Ammon's horn (tissue), 1 donor: ENCODE measurements around the gene SMURF1.

ENCODE experiments used
- DNase-seq: peaks from one replicate; pipeline ENCODE4 v3.0.0-alpha.2; 2016; ENCODE audit warnings: low spot score

Gene SMURF1

DNA sequence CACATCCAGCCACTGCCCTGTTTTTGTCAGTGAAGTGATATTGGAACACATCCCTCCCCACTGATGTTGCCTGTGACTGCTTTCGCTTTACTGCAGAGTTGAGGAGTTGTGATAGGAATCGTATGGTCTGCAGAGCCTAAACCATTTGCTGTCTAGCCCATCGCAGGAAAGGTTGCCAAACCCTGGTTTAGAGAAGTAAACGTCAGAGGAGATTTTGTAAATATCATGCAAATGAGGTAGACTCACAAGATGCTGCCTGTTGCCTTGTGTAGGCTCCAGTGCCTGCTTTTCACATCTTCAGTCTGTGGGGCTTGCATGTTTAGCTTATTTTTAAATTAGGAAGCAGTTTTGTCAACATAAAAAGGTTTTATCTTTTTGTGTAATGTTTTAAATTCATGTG, 158.5 kb downstream of the SMURF1 start:
- no peak for DNase-seq

DNA sequence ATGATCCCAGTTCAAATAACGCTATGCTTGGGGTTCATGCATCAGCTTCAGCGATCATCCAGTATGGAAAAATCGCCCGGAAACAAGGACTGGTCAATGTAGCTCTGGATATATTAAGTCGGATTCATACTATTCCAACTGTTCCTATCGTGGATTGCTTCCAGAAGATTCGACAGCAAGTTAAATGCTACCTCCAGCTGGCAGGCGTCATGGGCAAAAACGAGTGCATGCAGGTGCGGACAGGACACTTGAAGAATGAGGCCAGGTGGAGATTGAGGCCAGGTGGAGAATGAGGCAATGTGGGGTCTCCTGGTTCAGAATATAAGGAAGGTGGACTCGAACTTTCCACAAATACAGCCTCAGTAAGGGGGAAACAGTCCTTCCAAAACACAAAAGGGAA, 159.8 kb downstream of the SMURF1 start:
- no peak for DNase-seq

DNA sequence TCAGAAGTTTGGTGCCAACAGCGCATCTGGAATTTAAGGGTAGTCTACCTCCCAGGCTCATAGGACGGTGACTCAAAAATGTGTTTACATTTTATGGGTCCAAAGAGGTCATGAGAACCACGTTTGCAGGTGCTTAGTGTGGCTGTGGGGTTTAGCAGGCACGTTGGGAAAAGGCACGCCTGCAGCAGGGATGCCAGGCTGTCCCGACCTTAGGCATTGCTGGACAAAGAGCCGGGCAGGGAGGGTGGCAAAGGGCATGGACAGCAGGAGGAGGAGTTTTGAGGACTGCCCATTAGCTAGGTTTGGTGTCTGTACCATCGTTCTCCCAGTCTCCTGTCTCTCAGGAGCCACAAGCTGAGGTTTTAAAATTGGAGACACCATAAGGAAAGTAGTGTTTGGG, 161.2 kb downstream of the SMURF1 start:
- DNase-seq, result no peak

DNA sequence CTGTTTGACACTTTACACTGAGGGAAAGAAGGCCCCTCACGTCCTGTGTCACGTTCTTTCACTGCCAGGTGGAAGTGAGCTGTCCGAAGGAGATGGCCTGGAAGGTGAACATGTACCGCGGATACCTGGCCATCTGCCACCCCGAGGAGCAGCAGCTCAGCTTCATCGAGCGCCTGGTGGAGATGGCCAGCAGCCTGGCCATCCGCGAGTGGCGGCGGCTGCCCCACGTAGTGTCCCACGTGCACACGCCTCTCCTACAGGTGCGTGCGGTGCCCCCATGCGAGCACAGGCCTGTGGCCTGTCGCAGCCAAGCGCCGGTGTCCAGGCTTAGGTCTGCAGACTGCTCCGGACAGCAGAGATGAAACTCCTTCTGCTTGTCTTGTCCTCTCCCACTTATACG, 162.2 kb downstream of the SMURF1 start:
- DNase-seq, result no peak

DNA sequence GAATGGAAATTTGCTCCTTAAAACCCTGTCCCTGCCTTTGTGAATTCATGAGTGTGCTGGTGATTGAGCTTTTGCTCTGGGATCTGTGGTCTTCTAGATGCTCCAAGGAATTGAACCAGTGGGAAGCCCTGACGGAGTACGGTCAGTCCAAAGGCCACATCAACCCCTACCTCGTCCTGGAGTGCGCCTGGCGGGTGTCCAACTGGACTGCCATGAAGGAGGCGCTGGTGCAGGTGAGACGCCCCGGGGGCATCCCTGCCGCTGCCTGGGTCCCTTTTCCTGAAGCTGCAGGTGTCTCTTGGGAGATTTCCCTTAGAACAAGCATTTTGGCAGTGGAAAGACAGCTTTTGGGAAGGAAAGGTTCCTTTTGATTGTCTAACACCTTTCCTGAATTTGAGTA, 165.2 kb downstream of the SMURF1 start:
- no peak for DNase-seq
